OCI-LY7 (cell line): Measurements from ENCODE around the gene RNASEL.

Experiments used
- CTCF ChIP-seq: fragments of 200-600 bp; sonication (generic); conservative IDR thresholded peaks from 2 replicates; pipeline ENCODE4 v1.5.1; 2014; ENCODE audit warnings: mild to moderate bottlenecking, antibody characterized with exemption, low read length, moderate library complexity, mixed read lengths
- EZH2phosphoT487 ChIP-seq: fragments of 200-600 bp; sonication (generic); IDR thresholded peaks from 2 replicates; pipeline ENCODE4 v1.6.1; 2018; ENCODE audit warnings: low read depth, borderline replicate concordance, mild to moderate bottlenecking, mixed run types, antibody characterized with exemption, low read length, moderate library complexity, mixed read lengths

DNA sequence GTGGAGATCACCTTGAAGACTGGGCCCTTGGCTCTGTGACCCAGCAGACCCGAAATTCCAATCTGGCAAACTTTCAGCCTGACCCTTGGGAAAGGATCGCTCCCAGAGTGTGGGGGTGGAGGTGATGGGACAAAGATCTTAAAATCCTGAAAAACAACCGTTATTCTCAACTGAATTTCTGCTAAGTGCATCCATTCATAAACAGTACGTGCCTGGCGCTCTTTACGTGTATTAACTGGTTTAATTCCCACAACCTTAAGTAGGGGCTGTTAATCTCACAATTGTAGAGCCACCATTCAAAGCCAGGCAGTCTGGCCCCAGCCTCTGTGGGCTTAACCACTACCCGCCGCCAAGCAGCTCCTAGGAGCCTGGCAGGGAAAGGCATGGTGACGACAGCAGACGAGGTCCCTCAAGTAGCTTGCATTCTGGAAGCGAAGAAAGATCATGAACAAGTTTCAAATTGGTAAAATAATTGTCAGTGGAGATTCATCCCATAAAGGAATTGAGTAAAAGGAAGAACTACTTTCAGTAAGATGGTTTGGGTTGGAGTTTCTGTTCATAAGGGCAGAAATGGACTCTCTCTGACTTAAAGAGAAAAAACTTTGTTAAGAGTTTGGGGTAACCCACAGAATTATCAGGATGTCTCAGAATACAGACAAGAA, 26.5 kb upstream of the RNASEL start:
- TF ChIP-seq CTCF = no peak
- no peak for TF ChIP-seq EZH2phosphoT487
